Superior temporal gyrus (tissue), 1 donor: Measurements from ENCODE around the gene MACROD2.

Experiments used
- DNase-seq: peaks from one replicate; pipeline ENCODE4 v3.0.0-alpha.2; 2016; ENCODE audit errors: extremely low spot score

Gene MACROD2

DNA sequence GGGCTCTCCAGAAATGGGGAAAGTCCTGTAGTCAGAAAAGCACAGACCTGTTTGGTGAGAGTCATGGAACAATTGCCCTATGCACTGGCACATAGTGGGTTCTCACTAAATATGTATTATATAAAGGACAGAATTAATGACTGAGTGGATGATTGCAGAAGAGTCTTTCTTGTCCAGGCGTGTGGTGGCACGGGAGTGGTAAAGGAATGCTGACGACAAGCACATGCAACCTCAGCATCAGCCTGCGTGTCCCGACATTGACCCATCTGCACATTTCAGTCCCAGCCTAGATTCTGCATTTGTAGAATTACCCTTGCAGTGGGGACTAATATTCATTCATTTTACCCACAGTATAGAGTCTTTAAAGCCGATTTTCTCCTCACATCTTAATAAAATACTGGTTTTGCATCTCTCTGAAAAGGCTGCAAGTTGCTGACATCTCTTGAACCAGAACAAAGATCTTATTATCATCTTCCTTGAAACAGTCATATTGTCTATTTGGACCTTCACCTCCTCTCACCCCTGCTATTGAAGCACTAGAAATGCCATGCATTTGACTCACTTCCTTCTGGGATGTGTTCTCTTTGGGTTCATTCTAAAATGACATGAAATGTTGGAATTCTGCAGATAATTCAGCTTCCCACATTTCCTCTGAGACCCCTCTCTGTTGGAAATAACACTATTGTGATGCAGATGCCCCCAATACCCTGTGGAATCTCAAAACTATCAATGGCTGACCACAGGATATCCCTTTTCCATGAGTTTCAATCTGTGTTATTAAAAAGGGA is 1225.7 kb downstream of the MACROD2 start:
- DNase-seq, result no peak

DNA sequence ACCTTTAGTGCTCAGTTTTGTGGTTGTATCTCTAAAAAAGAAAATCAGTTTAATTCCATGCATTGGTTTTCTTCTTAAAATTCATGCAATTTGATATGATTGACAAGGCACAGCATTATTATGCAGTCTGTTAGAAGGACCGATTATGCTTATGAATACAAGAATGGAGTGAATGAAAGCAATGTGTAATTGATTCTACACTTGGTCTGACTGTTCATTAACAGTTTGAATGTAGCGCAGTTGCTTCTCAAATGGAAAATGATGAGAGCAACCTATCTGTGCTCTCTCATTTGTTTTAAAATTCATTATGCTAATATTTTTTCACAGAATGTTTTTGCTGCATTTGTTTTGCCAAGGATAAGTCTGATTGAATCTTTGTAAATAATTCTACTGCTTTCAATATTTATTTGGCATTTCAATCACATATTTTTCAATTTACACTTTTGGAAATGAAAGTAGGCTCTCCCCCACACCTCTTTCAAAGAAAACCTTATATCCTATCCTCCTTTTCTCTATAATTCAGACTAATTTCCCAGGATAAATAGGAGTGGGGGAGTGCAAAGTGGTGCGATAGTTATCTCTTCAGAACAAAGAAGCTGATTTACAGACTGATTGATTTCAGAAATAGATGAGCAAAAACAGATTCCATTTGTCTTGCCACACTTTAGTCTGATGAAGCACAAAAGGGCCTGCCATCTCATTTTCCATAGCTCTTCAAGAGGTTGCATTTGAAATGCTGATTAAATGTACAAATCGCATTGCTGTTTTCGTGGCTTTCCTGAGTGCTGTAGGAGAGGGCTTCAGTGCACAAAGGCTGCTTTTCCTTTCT is 1227.4 kb downstream of the MACROD2 start:
- no peak for DNase-seq

DNA sequence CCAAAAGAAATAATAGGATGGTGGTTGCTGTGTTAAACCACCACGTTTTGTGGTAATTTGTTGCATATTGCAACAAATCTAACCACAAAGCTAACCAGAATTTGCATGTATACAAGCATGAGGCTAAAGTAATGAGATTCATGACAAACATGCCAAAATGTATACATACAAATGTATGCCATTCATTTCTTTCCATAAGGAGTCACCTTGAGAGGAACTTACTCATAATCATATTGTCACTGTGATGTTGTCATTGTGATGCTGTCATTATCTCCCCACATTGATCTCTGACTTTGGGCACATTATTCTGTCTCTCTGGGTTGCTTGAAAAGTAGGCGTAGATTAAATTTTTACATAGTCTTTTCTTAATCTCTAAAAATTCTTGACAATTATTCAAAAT is 1228.9 kb downstream of the MACROD2 start:
- DNase-seq, result no peak

DNA sequence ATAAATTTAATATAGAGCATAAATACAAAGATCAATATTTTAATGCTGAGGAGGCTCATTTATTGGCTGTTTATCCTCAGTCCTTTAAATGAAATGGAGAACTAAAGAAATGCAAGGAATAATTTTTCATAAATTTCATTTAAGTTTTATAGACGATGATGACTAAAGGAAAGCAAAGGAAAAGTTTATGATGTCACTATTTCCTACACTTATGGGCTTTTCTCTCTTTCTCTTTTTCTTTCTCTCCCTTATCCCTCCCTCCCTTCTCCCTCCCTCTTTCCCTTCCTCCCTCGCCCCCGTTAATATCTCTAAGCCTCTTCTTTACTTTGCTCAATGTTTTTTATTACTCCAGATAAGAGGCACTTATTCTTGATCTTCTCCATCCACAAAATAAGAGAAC is 1231.8 kb downstream of the MACROD2 start:
- no peak for DNase-seq

DNA sequence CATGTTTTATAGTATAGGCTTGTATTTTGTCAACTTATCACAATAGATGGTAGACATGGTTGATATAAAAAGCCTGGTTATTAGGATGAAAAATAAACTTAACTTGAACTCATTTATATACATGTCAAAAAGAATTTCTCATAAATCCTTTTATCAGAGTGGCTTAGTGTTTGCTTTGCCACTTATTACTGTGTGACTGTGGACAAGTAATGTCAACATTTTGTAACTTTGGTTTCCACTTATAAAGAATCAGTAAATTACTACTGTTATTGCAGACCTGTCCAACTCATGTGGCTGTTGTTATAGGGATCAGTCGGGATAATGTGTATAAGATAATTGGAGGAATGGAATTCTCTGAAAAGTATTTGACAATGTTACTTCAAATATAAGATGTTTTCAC is 1236.9 kb downstream of the MACROD2 start:
- no peak for DNase-seq

- DNase-seq, result no peak
Observed at GRCh38 chr20:15235471-15236198, 1240.3 kb downstream of the MACROD2 start.

DNA sequence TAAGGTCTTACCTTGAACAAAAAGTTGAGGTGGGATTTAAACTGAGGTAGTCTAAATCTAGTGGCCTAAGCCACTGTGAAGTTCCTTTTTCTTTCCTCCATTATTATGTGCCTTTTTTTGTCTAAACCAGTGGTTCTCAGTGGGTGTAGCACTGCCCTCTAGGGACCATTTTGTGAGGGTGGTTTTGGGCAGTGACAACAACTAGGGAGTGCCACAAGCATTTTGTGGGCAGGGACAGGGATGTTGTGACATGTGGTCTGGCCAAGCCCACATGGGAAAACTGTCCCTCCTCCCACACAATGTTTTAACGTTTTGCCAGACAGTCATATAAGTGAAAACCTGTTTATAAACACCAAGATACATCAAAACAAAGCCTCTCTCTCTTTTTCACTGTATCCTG is 1241.5 kb downstream of the MACROD2 start:
- no peak for DNase-seq

- DNase-seq, result no peak
Observed at GRCh38 chr20:15239542-15240206, 1244.4 kb downstream of the MACROD2 start.

GRCh38 chr20:15240801-15241200 is 1245.5 kb downstream of the MACROD2 start:
- DNase-seq, result no peak

DNA sequence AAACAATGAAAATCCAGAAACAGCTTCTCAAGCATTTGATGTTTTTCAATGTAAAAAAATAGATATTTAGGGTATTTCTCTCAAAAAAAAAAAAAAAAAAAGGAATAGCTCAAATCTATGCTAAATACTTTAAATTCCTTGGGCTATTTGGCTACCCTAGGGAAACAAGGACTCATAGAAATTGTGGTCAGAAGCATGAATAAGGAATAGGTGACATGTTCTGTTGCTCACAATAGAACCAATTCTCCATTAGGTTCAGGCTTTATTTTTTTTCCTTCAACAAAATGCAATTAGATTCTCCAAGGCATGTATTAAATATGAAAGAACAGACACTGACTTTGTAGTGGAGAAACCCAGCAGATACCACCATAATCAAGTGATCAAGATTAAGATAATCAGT is 1246.4 kb downstream of the MACROD2 start:
- DNase-seq, result no peak

- DNase-seq, result no peak
Observed at GRCh38 chr20:15242773-15243172, 1247.5 kb downstream of the MACROD2 start.

DNA sequence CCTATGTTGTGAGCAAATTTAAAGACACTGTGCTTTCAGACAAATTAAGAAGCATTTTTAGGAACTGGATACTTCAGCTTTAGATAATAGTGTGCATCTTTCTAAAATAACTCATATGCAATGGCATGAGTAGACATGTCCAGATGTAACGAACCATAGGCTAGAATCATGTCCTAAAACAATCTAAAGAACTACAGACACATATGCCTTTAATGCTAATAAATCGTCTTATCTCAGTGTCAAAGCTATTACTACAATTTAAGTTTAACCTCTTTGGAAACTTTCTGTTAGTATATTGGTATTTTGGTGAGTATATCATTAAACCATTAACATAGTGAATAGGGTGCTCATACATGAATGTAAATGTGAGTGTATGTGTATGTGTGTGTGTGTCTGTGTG is 1250.6 kb downstream of the MACROD2 start:
- DNase-seq, result no peak

DNA sequence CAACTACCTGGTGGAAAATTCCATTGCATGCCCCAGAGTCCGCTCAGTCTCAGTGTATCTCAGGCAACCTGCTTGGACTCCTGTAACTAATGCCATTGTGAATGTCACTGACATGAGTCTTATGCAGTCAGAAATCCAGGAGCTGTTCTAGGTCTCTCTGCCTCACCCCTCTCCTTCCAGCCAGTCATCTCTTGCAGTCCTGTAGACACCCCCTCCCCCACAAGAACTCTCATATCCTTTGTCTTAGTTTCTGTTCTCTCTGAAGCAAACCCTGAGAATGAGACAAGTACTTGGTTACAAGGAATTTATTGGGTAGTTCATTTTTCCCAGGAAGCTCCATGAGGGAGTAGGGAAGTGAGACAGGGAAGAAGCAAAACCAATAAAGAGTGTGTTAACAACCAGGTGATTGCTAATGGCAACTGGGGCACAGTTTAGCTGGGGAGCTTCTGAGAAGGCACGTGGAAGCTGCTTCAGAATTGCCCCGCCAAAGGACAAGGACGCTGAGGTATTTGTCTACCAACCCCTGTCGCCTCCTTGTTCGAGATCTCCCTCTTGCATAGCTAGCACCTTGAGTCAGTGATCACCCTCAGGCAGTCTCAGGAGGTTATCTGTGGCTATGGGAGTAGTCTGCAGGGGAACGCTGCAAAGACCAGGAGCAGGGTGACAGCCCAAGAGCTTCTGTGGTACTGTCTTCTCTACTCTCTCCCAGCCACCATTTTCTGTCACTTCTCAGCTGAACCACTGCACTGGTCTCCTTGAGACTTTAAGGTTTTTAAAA is 1253.5 kb downstream of the MACROD2 start:
- no peak for DNase-seq

- no peak for DNase-seq
Observed at GRCh38 chr20:15251171-15251570, 1255.9 kb downstream of the MACROD2 start.

DNA sequence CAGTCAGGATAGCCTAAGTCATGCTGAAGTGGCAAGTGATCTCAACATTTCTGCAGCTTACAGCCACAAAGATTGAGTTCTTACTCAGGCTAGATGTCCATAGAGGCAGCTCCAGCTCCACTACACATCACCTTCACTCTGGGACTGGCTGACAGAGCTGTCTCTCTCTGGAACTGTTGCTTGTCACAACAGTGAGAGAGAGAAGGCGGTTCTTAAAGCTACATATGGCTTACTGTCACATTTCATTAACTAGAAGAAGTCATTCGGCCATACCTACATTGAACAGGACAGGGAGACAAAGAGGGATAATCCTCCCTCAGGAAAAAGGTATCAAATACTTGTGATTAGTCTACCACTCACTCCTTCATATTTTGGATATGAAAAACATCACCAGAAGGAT is 1257.0 kb downstream of the MACROD2 start:
- DNase-seq, result no peak

GRCh38 chr20:15253431-15253830 is 1258.1 kb downstream of the MACROD2 start:
- DNase-seq, result no peak

DNA sequence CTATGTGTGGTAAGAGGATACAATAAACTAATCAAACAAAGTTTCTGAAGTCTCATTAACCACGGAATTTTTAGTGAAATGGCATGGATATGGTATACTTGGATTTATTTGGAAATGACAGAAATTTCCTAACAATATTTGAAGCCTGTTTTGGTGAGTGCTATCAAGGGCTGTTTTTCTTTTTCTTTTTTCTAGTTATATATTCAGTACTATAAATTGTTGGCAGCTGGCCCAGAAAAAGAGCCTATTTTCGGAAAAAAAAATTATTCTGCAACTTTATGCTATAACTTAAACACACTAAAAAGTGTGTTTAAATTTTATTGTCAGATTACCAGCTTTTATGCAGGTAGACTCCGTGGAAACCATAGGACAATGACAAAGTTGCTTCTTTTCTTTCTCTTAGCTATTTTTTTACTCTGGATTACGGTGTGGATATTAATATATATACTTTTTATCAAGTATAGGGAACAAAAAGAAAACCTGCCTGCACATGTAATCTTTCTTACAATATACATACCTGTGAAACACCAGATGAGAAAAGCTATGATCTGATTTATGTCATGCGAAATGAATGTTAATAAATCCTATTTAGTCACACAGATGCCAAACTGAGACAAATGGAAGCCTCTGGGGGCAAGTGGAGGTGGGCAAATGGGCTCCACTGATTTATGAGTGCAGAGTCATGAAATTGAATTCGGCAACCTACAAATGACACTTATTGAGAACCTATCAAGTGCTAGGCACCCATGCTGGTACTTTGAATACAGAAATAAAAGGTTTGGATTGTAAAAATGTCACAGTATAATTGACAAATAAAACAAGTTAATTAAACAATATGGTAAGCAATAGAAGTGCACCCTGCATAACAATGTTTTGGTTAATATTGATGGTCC is 1261.6 kb downstream of the MACROD2 start:
- no peak for DNase-seq

DNA sequence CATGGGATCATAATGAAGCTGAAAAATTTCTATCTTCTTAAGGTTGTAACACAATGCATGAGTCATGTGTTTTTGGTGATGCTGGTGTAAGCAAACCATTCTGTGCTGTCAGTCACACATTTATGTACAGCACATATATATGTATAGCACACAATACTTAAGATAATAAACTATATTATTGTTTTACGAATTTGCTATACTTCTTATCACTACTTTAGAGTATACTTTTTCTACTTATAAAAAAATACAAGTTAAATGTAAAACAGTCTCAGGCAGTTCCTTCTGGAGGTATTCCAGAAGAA is 1262.2 kb downstream of the MACROD2 start:
- no peak for DNase-seq

GRCh38 chr20:15265581-15266309 is 1270.4 kb downstream of the MACROD2 start:
- DNase-seq, result no peak

DNA sequence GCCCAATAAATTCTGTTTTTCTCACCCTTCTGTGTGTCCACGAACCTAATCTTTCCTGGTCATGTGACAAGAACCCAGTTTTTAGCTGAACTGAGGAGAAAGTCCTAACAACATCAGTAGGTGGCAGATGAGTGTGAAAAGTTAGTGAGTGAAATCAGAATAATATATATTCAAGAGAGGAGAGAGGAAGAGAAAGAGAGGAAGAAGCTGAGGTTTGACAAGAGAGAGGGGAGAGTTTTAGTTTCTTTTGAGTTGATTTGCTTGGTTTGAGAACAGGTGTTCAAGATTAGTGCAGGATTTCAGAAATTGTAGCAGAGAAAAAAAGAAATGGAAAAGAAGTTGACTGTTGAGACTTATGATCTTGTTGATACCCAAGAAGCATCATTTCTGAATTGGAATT is 1272.6 kb downstream of the MACROD2 start:
- DNase-seq, result no peak
